Measurements from ENCODE around the gene HNRNPC.

HNRNPC gene

DNA sequence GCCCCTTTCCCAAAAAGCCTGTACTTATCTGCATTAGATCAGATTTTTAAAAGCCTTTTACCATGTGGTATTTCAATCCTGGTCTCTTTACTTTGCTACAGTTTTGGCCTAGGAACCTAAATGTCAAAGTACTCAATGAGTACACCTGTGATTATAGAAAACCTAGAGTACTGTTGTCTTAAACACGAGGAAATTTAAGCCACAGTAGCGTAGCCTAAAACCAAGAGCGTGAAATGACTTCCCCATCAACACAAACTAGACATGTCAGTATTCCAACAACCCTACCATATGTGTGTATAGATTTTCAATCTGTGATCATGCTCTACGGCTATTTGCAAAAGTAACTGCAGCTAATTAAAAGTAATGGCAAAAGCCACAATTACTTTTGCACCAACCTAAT, 60.7 kb downstream of the HNRNPC start:
- no peak for DNase-seq

GRCh38 chr14:21206753-21207684, 62.2 kb downstream of the HNRNPC start:
- no peak for DNase-seq

GRCh38 chr14:21205678-21206581, 63.3 kb downstream of the HNRNPC start:
- DNase-seq: no peak

DNA sequence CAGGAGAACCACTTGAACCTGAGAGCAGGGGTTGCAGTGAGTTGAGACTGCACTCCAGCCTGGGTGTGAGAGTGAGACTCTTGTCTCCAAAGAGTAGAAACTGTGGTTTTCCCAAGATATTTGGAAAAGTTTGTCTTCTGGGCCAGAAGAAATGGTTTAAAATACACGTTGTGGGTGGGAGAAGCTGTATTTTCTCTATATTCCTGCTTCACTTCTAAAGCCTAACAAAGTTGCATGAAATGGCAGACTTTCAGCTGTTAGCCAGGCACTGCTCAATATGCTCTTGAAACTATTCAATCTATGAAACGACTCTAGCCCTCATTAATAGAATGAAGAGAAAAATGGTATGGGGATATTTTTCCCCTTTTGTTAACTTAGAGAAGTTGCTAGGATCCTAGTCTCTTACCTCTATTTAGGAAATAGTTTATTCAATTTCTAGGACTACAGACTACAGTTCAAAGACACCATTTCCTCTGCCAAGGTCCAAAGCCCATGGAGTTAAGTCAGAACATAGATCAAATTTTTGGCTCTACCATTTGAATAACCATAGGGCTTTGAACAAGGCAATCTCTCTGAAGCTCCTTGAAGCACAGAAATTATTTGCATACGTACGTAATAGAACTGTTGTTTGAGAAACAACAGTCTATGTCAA, 64.1 kb downstream of the HNRNPC start:
- no peak for DNase-seq

DNA sequence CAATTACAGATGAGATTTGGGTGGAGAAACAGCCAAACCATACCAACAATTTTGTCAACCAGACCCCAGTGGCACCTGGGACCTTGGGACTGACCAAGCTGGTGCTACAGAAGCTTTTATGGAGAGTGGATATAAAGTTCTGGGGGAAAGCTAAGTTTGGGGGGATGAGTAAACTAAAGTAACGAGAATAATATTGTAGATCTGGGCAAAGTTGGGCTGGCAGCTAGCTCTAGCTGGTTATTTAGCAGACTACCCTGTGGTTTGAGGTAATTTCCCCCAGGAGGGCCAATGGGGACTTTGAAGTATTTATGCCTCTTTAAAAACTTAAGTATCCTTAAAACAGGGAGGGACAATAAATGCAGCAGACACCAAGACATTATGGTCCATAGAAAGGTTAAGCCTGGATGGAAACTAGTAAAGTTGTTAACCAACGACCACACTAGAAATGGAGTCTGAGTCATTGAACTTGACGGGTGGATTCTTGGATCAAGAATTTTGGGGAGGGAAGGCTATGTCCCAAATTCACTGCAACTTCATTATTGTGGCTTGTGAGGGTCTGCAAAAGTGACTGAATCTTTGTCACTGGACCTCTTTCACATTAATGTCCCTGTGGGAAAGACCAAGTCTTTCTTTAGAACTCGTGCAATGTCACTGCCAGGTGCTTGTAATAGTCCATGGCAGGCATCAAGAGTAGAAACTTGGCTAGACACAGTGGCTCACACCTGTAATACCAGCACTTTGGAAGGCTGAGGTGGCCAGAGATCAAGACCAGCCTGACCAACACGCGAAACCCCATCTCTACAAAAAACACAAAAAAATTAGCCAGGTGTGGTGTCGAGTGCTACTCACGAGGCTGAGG, 64.8 kb downstream of the HNRNPC start:
- no peak for DNase-seq

DNA sequence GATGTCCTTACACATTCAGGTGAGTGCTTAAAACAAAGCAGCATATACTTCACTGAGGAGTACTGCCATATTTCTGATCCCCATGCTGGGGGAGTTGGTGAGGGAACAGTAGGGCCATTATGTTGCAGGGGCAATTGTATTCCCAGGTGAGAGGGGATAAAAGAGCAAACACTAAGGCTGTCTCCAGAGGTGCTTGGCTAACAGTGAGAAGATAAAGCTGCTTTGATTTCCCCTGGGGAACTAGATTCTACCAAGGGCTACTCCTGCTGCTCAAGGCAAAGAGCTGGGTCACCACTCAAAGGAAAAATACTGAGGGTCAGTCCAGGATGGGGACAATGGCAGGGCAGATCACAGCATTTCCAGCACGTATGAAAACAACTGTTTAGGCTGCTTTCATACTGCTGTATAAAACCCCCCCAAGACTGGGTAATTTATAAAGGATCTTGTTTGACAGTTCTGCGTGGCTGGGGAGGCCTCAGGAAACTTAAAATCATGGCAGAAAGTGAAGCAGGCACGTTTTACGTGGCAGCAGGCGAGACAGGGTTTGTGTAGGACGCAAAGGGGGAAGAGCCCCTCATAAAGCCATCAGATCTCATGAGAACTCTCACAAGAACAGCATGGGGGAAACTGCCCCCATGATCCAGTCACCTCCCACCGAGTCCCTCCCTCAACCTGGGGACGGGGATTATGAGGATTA, 65.6 kb downstream of the HNRNPC start:
- DNase-seq: no peak

GRCh38 chr14:21202463-21203358, 66.5 kb downstream of the HNRNPC start:
- DNase-seq: no peak

DNA sequence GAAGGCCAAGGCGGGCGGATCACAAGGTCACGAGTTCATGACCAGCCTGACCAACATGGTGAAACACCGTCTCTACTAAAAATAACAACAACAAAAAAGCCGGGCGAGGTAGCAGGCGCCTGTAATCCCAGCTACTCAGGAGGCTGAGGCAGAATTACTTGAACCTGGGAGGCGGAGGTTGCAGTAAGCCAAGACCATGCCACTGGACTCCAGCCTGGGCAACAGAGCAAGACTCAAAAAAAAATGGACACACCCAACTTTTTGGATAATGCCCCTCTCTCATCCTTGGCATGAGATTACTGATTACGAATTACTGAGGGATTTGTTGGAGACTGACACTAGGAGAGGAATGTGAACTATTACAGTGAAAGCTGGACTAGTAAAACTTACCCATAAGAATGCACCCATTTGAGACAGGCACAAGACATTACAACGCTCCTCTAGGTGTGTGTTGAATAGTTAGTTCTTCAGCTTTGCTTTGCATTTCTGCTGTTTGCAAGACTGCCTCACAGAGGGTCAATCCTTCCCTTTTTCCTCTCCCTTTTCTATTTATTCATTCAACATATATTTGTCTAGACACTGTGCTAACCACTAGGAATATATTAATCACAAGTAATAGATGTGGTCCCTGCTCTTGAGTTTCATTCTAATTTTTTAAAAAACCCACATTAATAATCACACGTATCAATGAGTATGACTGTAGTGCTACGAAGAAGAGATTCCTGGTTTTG, 67.3 kb downstream of the HNRNPC start:
- no peak for DNase-seq

- DNase-seq: no peak
These were observed 68.3 kb downstream of the HNRNPC start for GRCh38 chr14:21200752-21201461.

- no peak for DNase-seq
These were observed 69.4 kb downstream of the HNRNPC start for GRCh38 chr14:21199611-21200560.

GRCh38 chr14:21197418-21198205, 71.6 kb downstream of the HNRNPC start:
- no peak for DNase-seq

GRCh38 chr14:21194597-21194996, 74.6 kb downstream of the HNRNPC start:
- no peak for DNase-seq

- DNase-seq: no peak
These were observed 76.2 kb downstream of the HNRNPC start for GRCh38 chr14:21192875-21193535.

DNA sequence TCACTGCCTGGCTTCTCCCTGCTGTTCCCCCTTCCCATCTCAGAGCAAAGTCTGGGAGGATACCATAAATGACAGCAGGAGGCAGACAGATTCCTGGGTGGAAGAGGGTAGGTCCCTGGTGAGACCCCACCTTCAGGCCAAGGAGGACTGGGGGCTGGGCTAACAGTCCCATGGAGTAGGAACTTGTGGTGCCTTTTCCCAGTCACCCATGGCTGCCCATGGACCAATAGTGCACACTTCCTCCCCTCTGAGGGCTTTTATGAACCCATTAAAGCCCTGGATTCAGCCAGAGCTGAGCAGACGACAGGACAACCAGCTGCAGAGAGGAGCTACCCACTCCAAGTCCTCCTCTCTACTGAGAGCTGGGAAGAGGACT, 76.8 kb downstream of the HNRNPC start:
- DNase-seq: no peak

GRCh38 chr14:21191809-21192446, 77.3 kb downstream of the HNRNPC start:
- DNase-seq: peak in 2 of 4 experiments; percentile 31 to 58

- DNase-seq: no peak
These were observed 77.9 kb downstream of the HNRNPC start for GRCh38 chr14:21191261-21191808.
